Adipocyte (in vitro differentiated cells): ENCODE data around the gene PIKFYVE.

Experiments used
- DNase-seq: peaks from one replicate; pipeline ENCODE4 v3.0.0-alpha.2; 2015; ENCODE audit warnings: low read depth
- H3K27me3 ChIP-seq: replicated peaks from 2 replicates; pipeline ENCODE4 v1.7.0; 2013; ENCODE audit warnings: mild to moderate bottlenecking, low read length, moderate library complexity; ENCODE audit not compliant: control insufficient read depth, insufficient read depth
- H3K36me3 ChIP-seq: 2 replicates; pipeline ENCODE4 v1.7.0; 2013; ENCODE audit warnings: low read length, mild to moderate bottlenecking, moderate library complexity; ENCODE audit not compliant: control insufficient read depth, insufficient read depth, severe bottlenecking
- H3K4me1 ChIP-seq: 2 replicates; pipeline ENCODE4 v1.7.0; 2013; ENCODE audit warnings: mild to moderate bottlenecking, low read length, moderate library complexity; ENCODE audit not compliant: control insufficient read depth, insufficient read depth
- H3K4me3 ChIP-seq: 2 replicates; pipeline ENCODE4 v1.7.0; 2013; ENCODE audit warnings: mild to moderate bottlenecking, low read length, moderate library complexity
- H3K9ac ChIP-seq: 2 replicates; pipeline ENCODE4 v1.7.0; 2013; ENCODE audit warnings: mild to moderate bottlenecking, low read length, moderate library complexity
- H3K9me3 ChIP-seq: 2 replicates; pipeline ENCODE4 v1.7.0; 2013; ENCODE audit warnings: mild to moderate bottlenecking, low read length, moderate library complexity; ENCODE audit not compliant: control insufficient read depth

The PIKFYVE gene

GRCh38 chr2:208280234-208280633 is 14.2 kb downstream of the PIKFYVE start:
- peaks cover 86% of the 10 kb centered on the region for H3K36me3 ChIP-seq
- H3K4me1 ChIP-seq: no peaks in the 10 kb centered on the region

GRCh38 chr2:208280933-208281332 is 14.9 kb downstream of the PIKFYVE start:
- no peak overlapping the region for H3K9ac ChIP-seq
- peaks cover 86% of the 10 kb centered on the region for H3K36me3 ChIP-seq
- H3K9me3 ChIP-seq: no peaks in the 10 kb centered on the region
- H3K27me3 ChIP-seq: no peaks in the 10 kb centered on the region
- DNase-seq: peak; percentile 64
- no peaks in the 10 kb centered on the region for H3K4me1 ChIP-seq
- H3K4me3 ChIP-seq: no peak overlapping the region

More at GRCh38 chr2:208280234-208280633, 14.2 kb downstream of the PIKFYVE start:
- DNase-seq: no peak
- Histone ChIP-seq H3K9me3 (no peaks in the 10 kb centered on the region), H3K4me3 (no peak overlapping the region), H3K27me3 (no peaks in the 10 kb centered on the region), H3K9ac (no peak overlapping the region)

- DNase-seq: no peak
- no peaks in the 10 kb centered on the region for H3K4me1 ChIP-seq
- peaks cover 84% of the 10 kb centered on the region for H3K36me3 ChIP-seq
- peaks cover 4% of the 10 kb centered on the region for H3K9me3 ChIP-seq
- H3K27me3 ChIP-seq: no peaks in the 10 kb centered on the region
- no peak overlapping the region for H3K9ac ChIP-seq
- H3K4me3 ChIP-seq: no peak overlapping the region
Observed at GRCh38 chr2:208285853-208286252, 19.8 kb downstream of the PIKFYVE start.

GRCh38 chr2:208294482-208295024 is 28.5 kb downstream of the PIKFYVE start:
- no peaks in the 10 kb centered on the region for H3K27me3 ChIP-seq
- peaks cover 77% of the 10 kb centered on the region for H3K36me3 ChIP-seq

GRCh38 chr2:208295834-208296233 is 29.8 kb downstream of the PIKFYVE start:
- Histone ChIP-seq H3K9ac (no peak overlapping the region), H3K36me3 (peaks cover 77% of the 10 kb centered on the region), H3K27me3 (no peaks in the 10 kb centered on the region), H3K4me3 (no peak overlapping the region), H3K4me1 (no peaks in the 10 kb centered on the region), H3K9me3 (peaks cover 6% of the 10 kb centered on the region)
- DNase-seq: no peak

More at GRCh38 chr2:208294482-208295024, 28.5 kb downstream of the PIKFYVE start:
- no peak for DNase-seq
- H3K9me3 ChIP-seq: peaks cover 10% of the 10 kb centered on the region
- H3K4me3 ChIP-seq: no peak overlapping the region
- H3K9ac ChIP-seq: no peak overlapping the region
- no peaks in the 10 kb centered on the region for H3K4me1 ChIP-seq

- DNase-seq: no peak
- H3K4me3 ChIP-seq: no peak overlapping the region
- H3K36me3 ChIP-seq: peaks cover 77% of the 10 kb centered on the region
- no peaks in the 10 kb centered on the region for H3K4me1 ChIP-seq
- no peaks in the 10 kb centered on the region for H3K27me3 ChIP-seq
- no peak overlapping the region for H3K9ac ChIP-seq
- no peaks in the 10 kb centered on the region for H3K9me3 ChIP-seq
Observed at GRCh38 chr2:208296610-208297009, 30.6 kb downstream of the PIKFYVE start.

- DNase-seq: no peak
- Histone ChIP-seq H3K27me3 (no peaks in the 10 kb centered on the region), H3K36me3 (peaks cover 79% of the 10 kb centered on the region)
Observed at GRCh38 chr2:208297961-208298360, 31.9 kb downstream of the PIKFYVE start.

GRCh38 chr2:208300847-208301618 is 35.0 kb downstream of the PIKFYVE start:
- Histone ChIP-seq H3K9ac (no peak overlapping the region), H3K9me3 (no peaks in the 10 kb centered on the region), H3K36me3 (peaks cover 78% of the 10 kb centered on the region), H3K4me3 (no peak overlapping the region), H3K27me3 (no peaks in the 10 kb centered on the region), H3K4me1 (peaks cover 2% of the 10 kb centered on the region)
- DNase-seq: no peak

More at GRCh38 chr2:208297961-208298360, 31.9 kb downstream of the PIKFYVE start:
- no peak overlapping the region for H3K4me3 ChIP-seq
- no peaks in the 10 kb centered on the region for H3K4me1 ChIP-seq
- no peaks in the 10 kb centered on the region for H3K9me3 ChIP-seq
- H3K9ac ChIP-seq: no peak overlapping the region

GRCh38 chr2:208304157-208304556 is 38.1 kb downstream of the PIKFYVE start:
- Histone ChIP-seq H3K4me3 (no peak overlapping the region), H3K4me1 (peaks cover 5% of the 10 kb centered on the region), H3K9me3 (no peaks in the 10 kb centered on the region), H3K27me3 (no peaks in the 10 kb centered on the region), H3K9ac (no peak overlapping the region), H3K36me3 (peaks cover 77% of the 10 kb centered on the region)
- no peak for DNase-seq

- H3K9ac ChIP-seq: no peak overlapping the region
- H3K9me3 ChIP-seq: no peaks in the 10 kb centered on the region
- peaks cover 72% of the 10 kb centered on the region for H3K36me3 ChIP-seq
- DNase-seq: no peak
- no peaks in the 10 kb centered on the region for H3K27me3 ChIP-seq
- peaks cover 5% of the 10 kb centered on the region for H3K4me1 ChIP-seq
- no peak overlapping the region for H3K4me3 ChIP-seq
Observed at GRCh38 chr2:208304695-208305094, 38.6 kb downstream of the PIKFYVE start.

GRCh38 chr2:208306291-208306690 is 40.2 kb downstream of the PIKFYVE start:
- Histone ChIP-seq H3K4me3 (no peak overlapping the region), H3K4me1 (peaks cover 5% of the 10 kb centered on the region), H3K27me3 (no peaks in the 10 kb centered on the region), H3K9ac (no peak overlapping the region), H3K36me3 (peaks cover 56% of the 10 kb centered on the region), H3K9me3 (no peaks in the 10 kb centered on the region)
- peak; percentile 70 for DNase-seq
